GM21529 (cell line): ENCODE measurements around the gene ZNF575.
"Not testable (repeated sequence)": the region's sequence is repeated elsewhere in the genome, so short reads cannot be mapped to it uniquely, and the experiment has no call there.

Experiments used
- ATAC-seq: cut with Tn5 transposase; IDR thresholded peaks from one replicate; pipeline ENCODE4 v1.9.1; 2021; ENCODE audit not compliant: unreplicated experiment

The ZNF575 gene

DNA sequence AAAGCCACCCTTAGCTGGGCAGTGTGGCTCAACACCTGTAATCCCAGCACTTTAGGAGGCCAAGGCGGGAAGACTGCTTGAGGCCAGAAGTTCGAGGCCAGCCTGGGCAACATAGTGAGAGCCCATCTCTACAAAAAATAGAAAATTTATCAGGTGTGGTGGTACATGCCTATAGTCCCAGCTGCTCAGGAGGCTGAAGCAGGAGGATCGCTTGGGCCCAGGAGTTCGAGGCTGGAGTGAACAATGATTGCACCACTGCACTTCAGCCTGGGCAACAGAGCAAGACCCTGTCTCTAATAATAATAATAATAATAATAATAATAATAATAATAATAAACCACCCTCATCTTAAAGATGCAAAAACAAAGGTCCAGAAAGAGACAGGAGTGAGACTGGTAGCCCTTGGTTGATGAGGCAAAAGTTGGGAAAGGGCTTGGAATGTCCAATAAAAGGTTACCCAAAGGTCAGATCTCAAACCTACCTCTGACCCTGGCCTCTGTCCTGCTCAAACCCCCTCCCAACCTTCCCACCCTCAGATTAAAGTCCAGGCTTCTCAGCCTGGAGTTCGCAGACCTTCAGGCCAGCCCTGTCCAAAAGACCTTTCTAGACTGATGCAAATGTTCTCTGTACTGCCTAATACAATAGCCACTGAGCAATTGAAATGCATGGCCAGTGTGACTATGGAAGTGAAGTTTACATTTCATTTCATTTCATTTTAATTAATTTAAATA is 9.1 kb downstream of the ZNF575 start:
- no peak for ATAC-seq

DNA sequence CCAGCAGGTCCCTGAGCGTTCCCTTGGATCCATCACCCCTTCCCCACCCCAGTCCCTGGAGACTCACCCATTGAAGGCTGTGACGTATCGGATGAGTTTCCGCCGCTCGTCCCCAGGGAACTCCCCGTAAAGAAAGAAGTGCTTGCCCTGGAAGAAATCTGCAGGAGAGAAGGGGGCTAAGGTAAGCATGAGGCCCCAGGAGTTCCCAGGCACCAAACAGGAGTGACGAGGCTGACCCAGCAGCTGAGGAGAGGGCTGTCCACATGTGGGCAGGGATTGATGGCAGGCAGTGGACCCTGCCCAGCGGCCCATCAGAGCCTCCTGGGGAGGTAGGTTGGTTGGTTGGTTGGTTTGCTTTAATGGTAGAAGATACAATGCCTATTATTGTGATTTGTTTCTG is 11.1 kb downstream of the ZNF575 start:
- ATAC-seq, result no peak

DNA sequence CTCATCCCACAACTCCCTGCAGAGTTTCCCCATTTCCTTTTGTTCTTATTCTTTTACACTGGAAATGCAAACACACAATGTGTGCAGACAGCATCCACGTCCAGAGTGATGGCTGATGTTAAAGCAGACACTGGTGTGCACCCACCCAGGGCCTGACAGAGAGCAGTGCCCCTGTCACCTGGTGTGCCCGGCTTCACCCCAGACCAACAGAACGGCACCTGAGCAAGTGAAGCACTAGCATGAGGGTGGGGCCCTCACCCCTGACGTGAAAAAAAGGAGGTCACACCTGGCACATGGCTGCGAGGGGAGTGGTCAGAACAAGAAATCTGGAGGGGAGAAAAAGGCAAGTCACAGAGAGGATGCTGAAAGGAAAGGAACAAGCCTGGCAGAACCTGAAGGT is 12.3 kb downstream of the ZNF575 start:
- ATAC-seq, result no peak

DNA sequence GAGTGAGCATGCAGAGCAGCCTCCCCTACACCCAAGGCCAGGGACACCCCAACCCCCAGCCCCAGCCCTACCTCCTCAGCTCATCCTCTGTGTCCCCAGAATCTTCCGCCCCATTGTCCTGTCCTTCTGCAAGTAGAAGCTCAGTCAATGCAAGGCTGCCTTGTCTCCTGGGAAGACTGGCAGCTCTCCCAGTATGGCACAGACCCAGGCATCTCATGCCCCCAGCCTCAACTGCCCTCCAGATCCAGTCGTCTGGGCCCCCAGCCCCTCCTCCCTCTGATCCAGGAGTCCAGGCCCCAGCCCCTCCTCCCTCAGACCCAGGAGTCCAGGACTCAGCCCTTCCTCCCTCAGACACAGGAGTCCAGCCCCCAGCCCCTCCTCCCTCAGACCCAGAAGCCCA is 13.0 kb downstream of the ZNF575 start:
- no peak for ATAC-seq

DNA sequence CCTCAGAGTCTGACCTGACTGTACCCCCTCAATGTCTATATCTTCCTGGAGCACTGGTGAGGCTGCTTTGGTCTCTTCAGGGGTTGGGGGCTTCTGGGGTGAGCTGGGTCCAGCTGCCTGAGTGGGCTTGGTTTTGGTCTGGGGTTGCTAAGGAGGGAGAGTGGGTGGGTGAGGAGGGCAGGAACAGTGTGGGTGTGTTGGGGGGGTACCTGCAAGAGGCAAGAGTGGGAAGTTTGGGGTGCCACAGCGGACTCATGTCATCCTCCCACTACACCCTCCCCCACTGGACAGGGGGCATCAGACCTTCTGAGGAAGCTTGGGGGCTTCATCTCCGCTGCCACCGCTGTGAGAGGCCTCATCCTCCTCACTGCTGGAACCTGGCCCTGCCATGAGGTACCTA is 13.6 kb downstream of the ZNF575 start:
- ATAC-seq, result no peak

DNA sequence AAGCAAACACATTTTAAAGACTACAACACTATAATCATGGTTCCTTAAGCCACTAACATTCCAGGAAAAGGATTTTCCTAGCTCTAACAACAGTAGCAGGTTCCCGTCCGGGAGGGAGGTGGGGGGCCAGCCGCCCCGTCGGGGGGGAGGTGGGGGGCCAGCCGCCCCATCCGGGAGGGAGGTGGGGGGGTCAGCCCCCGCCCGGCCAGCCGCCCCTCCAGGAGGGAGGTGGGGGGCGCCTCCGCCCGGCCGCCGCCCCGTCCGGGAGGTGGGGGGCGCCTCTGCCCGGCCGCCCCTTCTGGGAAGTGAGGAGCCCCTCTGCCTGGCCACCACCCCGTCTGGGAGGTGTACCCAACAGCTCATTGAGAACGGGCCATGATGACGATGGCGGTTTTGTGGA is 14.9 kb downstream of the ZNF575 start:
- not testable (repeated sequence) for ATAC-seq

DNA sequence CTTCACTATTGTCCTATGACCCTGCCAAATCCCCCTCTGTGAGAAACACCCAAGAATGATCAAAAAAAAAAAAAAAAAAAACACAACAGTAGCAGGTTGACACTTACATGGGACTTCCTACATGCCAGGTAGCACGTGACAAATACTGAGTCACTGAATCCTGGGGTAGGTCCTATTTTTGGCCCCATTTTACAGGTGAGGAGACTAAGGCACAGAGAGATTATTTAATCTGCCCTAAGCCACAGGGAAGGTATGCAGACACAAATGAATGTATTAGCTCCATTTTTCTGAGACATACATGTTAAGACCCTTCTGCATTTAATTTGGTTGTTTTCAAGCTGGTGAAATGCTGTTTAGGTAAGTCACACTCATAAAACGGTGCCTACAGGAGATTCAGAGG is 15.7 kb downstream of the ZNF575 start:
- no peak for ATAC-seq

DNA sequence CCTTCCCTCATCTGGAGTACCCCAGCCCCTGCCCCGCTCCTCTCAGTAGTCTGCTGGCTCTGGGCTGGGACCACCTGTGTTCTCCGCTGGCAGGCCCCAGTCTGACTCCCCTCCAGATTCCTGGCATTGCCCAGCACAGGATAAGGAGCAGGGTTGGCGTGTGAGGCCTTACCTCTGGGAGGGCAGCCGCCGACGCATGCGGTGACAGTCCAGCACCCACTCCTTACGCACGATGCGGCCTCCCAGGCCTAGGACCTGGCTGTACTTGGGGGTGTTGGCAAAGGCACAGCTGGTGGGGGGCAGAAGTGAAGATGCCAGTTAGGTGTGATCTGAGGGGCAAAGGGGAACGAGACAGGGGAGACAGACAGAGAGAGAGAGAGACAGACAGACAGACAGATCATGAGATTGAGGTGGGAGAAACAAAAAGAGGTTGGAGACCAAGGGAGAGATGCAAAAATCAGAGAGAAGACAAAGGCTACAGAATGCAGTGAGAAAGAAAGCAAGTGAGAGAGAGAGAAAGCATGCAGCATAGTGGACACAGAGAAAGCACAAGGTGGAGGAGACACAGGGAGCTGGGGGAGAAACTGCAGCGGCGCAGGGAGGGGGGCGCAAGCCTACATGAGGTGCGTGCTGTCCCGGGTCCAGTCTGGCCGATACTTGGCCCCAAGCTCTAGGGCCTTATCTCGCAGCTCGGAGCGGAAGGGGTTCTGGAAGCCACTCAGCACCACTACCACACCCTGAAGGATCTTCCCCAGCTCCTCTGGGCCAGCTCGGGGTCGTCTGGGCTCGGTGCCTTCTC is 18.6 kb downstream of the ZNF575 start:
- no peak for ATAC-seq

DNA sequence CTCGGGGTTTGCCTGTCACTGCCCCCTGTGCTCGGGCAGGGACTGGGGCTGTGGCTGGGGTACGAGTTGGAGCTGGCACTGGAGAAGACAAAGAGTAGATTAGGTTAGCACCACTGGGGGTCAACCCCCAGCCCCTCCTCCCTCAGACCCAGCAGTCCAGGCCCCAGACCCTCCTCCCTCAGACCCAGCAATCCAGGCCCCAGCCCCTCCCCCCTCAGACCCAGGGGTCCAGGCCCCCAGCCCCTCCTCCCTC is 19.1 kb downstream of the ZNF575 start:
- no peak for ATAC-seq

DNA sequence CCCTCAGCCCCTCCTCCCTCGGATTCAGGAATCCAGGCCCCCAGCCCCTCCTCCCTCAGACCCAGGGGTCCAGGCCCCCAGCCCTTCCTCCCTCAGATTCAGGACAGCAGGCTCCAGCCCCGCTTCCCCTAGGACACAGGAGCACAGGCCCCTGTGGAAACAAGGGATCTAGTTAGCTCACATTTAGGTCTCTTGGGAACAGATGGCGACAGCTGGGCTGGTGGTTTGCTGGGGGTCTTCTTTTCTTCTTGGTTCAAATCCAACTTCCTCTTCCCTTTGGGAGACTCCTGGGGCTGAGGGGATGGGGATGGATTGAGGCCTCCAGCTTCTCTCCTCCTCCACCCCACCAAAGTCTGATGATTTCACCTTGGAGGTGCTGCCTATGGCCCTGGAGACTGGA is 19.6 kb downstream of the ZNF575 start:
- ATAC-seq, result no peak

DNA sequence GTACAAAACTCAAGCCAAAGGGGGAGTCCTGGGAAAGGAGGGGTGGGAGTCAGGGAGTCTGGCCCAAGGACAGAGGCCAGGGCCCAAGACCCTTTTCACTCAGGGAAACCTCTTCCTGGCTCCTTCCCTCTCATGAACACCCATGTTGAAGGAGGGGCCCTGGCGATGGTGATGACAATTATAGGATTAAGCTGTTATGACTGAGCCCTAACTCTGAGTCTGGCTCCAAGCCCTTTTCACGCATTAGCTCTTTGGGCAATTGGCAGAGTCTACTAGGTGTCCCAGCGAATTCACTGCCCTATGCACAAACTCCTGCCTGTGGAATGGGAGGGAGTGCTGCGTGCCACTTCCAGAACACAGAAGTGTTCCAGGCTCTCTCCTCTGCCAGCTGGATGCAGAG is 20.7 kb downstream of the ZNF575 start:
- no peak for ATAC-seq

DNA sequence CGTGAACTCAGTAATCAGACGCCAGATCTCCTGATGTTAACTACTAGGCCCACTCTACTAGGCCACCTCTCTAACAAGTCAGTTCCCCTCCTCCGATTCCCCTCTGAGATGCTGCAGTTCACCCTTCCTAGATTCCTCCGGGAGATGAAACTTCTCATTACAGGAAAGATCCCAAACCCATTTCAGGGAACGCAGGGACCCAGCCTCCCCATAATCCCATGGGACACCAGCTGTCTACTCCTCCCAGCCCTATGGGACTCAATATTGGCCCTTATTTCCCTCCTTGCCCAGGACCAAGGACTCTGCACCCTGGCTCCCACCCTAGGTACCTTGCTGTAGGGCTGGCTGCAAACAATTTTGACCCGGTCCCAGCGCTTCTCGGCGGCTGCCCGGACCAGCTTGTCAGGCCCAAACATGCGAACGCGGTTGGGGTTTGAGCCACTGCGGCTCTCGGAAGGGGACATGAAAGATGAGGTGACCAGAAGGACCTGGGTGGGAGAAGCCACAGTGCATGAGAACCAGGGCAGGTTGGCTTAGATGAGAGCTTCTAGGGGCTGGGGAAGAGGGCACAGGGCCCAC is 21.4 kb downstream of the ZNF575 start:
- ATAC-seq, result no peak

DNA sequence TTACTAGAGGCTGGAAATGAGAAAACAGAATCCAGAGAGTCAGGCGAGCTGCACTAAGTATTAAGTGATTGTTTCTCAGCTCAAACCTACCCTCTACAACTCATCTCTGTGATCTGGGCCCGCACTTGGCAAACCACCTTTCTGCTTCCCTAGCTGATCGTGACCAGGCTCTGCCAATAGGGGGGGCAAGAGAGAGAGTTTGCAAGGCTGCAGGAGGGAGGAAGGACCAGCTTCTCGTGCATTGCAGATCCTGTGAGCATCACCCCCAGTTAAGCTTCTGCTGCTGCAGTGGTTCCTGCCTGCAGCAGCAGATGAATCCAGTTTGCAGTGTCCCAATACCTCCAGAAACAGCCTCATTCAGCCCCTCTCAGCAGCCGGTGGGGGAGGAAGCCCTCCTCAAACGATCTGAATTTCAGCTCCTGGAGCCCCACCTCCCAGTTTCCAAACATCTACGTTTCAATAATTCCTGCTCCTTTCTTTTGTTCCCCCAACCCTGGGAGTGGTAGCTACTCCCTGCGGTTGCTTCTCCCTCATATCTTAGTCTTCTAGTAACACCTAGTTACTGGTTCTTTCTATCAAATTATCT is 22.3 kb downstream of the ZNF575 start:
- ATAC-seq, result no peak

DNA sequence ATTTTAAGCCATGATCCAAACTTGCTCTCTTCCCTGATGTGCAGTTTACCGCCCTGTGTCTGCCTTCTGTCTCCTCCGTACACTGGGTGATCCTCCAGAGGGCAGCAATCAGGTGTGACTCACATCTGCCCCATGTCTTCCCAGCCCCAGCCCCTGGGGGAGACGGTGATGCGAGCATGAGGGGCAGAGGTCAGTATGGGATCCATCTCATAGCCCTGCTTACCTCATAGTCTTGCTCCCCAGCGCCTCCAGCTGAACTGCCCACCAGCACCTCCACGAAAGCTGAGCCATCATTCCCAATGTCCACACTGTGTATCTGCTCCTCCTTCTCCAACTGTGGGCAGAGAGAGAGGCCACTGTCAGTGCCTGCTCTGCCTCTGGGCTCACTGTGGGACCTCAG is 27.7 kb downstream of the ZNF575 start:
- ATAC-seq, result no peak

DNA sequence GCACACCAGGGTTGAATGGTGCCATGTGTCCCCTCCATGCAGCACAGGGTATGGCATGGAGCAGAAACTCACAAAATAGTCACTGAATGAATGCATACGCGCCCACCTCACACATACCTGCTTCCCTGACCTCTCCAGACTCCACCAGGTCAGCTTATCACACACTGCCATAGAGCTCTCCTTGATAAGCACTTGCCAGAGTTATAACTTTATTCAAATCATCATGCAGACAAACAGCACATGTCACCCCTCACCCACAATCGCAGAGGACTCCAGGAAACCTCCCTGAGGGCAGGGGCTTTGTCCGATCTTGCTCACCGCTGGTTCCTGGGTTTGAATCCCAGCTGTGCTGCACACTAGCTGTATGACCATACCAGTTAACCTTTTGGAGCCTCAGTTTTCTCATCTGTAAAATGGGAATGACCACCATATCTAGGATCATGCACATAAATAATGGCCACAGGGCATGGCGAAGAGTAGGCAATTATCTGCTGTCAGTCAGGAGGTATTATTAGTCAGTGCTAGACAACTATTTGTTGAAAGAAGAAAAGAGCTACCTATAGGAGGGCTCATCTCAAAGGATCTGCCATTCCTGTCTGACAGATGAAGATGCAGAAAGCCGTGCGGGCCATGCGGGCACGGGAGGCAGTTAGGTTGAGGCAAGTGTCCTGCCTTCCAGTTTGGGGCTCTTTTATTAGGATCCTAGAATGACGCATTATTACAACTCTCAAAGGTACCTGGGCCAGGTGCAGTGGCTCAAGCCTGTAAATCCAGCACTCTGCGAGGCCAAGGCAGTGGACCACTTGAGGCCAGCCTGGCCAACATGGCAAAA is 28.4 kb downstream of the ZNF575 start:
- ATAC-seq, result no peak

DNA sequence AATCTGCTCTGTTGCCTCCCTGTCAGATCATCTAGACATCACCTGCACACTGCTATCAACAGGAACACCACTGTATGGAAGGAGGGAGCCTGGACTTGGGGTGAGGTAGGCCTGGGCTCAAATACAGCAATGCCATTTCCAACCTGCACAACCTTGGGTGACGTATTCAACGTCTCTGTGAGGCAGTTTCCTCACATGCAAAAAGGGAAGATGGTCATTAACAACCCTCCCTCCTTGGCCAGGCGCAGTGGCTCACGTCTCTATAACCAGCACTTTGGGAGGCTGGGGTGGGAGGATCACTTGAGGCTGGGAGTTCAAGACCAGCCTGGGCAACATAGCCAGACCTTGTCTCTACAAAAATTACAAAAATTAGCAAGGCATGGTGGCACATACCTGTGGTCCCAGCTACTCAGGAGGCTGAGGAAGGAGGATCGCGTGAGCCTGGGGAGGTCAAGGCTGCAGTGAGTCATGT is 29.3 kb downstream of the ZNF575 start:
- ATAC-seq, result no peak

DNA sequence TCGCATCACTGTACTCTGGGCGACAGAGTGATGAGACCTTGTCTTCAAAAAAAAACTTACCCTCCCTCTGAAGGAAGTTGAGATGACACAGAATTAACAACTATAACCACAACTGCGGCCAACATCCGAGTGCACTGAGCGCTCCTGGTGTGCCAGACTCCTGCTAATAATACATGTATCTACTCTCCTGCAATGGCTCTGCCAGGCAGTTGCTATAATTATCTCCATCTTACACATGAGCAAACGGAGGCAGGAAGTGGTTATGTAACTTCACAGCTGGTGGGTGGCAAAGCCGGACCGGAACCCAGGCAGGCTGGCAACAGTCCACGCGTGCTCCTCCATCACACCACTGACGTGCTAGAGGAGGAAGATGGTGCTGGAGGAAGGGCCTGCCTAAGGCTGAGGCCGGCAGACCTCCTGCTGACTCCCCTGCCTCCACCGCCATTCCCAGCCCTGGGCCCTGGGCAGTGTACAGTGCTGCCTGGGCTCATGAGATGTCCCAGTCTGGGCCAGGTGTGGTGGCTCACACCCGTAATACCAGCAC is 29.8 kb downstream of the ZNF575 start:
- ATAC-seq, result peak; percentile 58

DNA sequence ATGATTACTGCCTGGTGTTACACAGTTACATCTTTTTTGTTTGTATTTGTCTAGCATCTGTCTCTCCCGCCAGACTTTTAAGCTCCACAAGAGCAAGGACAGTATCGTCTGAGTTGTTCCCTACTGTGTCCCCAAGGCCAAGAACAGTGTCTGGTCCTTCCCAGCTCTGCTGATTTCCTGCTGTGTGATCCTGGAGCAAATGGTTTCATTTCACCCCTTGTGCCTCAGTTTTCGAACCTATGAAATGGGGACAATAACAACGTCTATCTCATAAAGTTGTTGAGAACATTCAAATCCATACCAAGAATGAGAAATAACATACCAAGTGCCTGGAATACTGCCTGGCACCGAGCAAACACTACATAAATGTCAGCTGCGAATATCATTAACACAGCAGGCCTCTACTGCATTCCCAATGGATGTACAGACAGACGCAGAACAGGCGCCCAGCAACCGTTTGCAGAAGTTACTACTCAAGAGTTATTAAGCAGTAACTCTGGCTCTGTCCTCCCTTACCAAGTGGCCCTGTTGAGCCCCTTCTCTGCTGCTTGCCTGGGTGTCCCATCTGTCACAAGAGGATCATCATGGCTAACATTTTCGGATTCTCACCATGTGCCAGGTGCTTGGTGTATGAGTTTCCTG is 30.9 kb downstream of the ZNF575 start:
- ATAC-seq, result no peak

DNA sequence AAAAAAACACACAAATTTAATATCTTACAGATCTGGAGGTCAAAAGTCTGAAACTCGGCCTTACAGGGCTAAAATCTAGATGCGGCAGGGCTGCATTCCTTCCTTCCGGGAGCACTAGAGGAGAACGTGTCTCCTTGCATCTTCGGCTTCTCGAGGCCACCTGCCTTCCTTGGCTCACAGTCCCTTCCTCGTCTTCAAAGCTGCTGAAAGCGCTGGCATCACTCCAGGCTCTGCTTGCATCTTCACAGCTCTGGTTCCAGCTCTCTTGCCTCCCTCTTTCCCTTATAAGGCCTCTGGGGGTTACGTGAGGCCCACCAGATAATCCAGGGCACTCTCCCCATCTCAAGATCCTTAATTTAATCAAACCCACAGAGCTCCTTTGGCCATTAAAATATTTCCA is 31.8 kb downstream of the ZNF575 start:
- no peak for ATAC-seq

DNA sequence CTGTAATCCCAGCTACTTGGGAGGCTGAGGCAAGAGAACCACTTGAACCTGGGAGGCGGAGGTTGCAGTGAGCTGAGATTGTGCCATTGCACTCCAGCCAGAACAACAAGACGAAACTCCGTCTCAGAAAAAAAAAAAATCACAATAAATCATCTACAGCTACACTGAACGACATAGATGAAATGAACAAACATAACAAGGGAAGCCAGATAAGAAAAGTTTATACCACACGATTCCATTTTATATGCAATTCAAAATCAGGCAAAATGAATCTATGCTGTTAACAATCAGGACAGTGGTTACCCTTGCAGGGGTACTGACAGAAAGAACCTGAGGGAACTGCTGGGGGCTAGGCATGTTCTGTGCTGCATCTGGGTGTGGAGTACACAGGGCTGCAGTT is 36.7 kb downstream of the ZNF575 start:
- ATAC-seq, result no peak
